Activated CD4-positive, alpha-beta memory T cell treated with anti-CD3 and anti-CD28 coated beads, Interleukin-2, amount 10 ng/mL, durations not matched to agents 7 days and 5 days (primary cell): ENCODE results near the gene CASP9. TPM values are rescaled to one million over a fixed set of nuclear protein-coding genes. Genes with fewer than 3 reads are reported as not detected.

Source experiments
- CTCF ChIA-PET: fragments of 350-600 bp; sonication (Branson Sonifier 250); formaldehyde crosslinking; loops from one replicate; lab custom pipeline; 2021; ENCODE audit warnings: antibody characterized with exemption, inconsistent platforms; lab: Charles Lee
- POLR2A ChIA-PET: fragments of 350-600 bp; sonication (Branson Sonifier 250); formaldehyde crosslinking; loops from one replicate; lab custom pipeline; 2021; ENCODE audit warnings: antibody characterized with exemption; lab: Charles Lee
- DNase-seq: peaks from one replicate; pipeline ENCODE4 v3.0.0-alpha.2; 2020
- H3K27ac Mint-ChIP-seq: one replicate; pipeline ENCODE4 v1.8.0; 2021; ENCODE audit warnings: mild to moderate bottlenecking, mixed read lengths
- H3K27me3 Mint-ChIP-seq: one replicate; pipeline ENCODE4 v1.8.0; 2021; ENCODE audit warnings: mixed read lengths
- H3K36me3 Mint-ChIP-seq: one replicate; pipeline ENCODE4 v1.8.0; 2021; ENCODE audit warnings: low read depth, mixed read lengths
- H3K4me1 Mint-ChIP-seq: one replicate; pipeline ENCODE4 v1.8.0; 2021; ENCODE audit warnings: mixed read lengths
- H3K4me3 Mint-ChIP-seq: one replicate; pipeline ENCODE4 v1.8.0; 2021; ENCODE audit warnings: mild to moderate bottlenecking, mixed read lengths
- H3K9me3 Mint-ChIP-seq: one replicate; pipeline ENCODE4 v1.8.0; 2021; ENCODE audit warnings: mixed read lengths
- total RNA-seq, 2 experiments: library from RNA; stranded (reverse); gene quantifications; one replicate each; pipeline ENCODE4 v1.2.3, GENCODE V29; 2021

CASP9 gene
- total RNA-seq, 2 experiments from 2014 or later = 21.5 to 22.4 TPM

- no peak overlapping the region for H3K4me3 Mint-ChIP-seq
- peaks cover 10% of the 10 kb centered on the region for H3K27me3 Mint-ChIP-seq
- no peak for DNase-seq
- no peak overlapping the region for H3K27ac Mint-ChIP-seq
- H3K9me3 Mint-ChIP-seq = no peaks in the 10 kb centered on the region
- H3K4me1 Mint-ChIP-seq = no peaks in the 10 kb centered on the region
- POLR2A ChIA-PET = no interaction called here
- no peaks in the 10 kb centered on the region for H3K36me3 Mint-ChIP-seq
- CTCF ChIA-PET = no interaction called here
These were observed 71.0 kb downstream of the CASP9 start for GRCh38 chr1:15452866-15453571.

GRCh38 chr1:15452216-15452615 is 71.8 kb downstream of the CASP9 start:
- H3K4me3 Mint-ChIP-seq = no peak overlapping the region
- no peaks in the 10 kb centered on the region for H3K36me3 Mint-ChIP-seq
- DNase-seq = no peak
- peaks cover 8% of the 10 kb centered on the region for H3K27me3 Mint-ChIP-seq
- ChIA-PET POLR2A (no interaction called here), CTCF (no interaction called here)
- H3K4me1 Mint-ChIP-seq = no peaks in the 10 kb centered on the region
- H3K9me3 Mint-ChIP-seq = no peaks in the 10 kb centered on the region
- H3K27ac Mint-ChIP-seq = no peak overlapping the region

GRCh38 chr1:15451014-15451722 is 72.8 kb downstream of the CASP9 start:
- Mint-ChIP-seq H3K27me3 (peaks cover 2% of the 10 kb centered on the region), H3K27ac (no peak overlapping the region), H3K4me1 (no peaks in the 10 kb centered on the region), H3K4me3 (no peak overlapping the region), H3K9me3 (no peaks in the 10 kb centered on the region), H3K36me3 (no peaks in the 10 kb centered on the region)
- ChIA-PET CTCF (no interaction called here), POLR2A (no interaction called here)
- DNase-seq = no peak

GRCh38 chr1:15449567-15449966 is 74.4 kb downstream of the CASP9 start:
- Mint-ChIP-seq H3K4me1 (peaks cover 10% of the 10 kb centered on the region), H3K27ac (no peak overlapping the region), H3K36me3 (no peaks in the 10 kb centered on the region), H3K9me3 (no peaks in the 10 kb centered on the region), H3K27me3 (peaks cover 4% of the 10 kb centered on the region), H3K4me3 (no peak overlapping the region)
- no peak for DNase-seq
- ChIA-PET POLR2A (no interaction called here), CTCF (no interaction called here)

GRCh38 chr1:15448877-15449462 is 75.0 kb downstream of the CASP9 start:
- CTCF ChIA-PET = interaction anchor here (1.0 kb wide), 1 partner anchor 60 kb away, joined by 3 read pairs; no protein-coding TSS in a partner anchor
- Mint-ChIP-seq H3K9me3 (no peaks in the 10 kb centered on the region), H3K27me3 (peaks cover 4% of the 10 kb centered on the region), H3K4me1 (peaks cover 10% of the 10 kb centered on the region), H3K4me3 (no peak overlapping the region), H3K27ac (no peak overlapping the region), H3K36me3 (no peaks in the 10 kb centered on the region)
- POLR2A ChIA-PET = no interaction called here
- DNase-seq = no peak

DNA sequence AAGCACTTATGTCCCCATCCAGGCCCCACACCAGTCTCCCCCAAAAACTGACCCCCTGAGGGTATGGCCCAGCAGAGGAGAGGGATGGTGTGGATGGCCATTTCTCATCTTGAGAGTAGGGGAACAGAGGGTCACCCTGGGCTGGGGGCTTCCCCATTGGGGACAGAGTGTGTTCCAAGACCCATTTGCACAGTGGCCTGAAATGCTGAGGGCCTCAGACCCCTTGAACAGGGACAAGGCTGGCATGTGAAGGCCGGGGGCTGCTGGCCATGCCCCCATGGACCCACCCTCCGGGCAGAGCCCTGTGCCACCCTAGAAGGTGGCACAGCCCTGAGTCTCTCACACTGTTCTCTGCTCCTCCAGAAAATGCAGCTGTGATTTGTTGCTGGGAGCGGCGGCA is 77.8 kb downstream of the CASP9 start:
- ChIA-PET POLR2A (no interaction called here), CTCF (no interaction called here)
- Mint-ChIP-seq H3K4me1 (peaks cover 10% of the 10 kb centered on the region), H3K4me3 (no peak overlapping the region), H3K9me3 (no peaks in the 10 kb centered on the region), H3K27me3 (peaks cover 5% of the 10 kb centered on the region), H3K36me3 (no peaks in the 10 kb centered on the region), H3K27ac (no peak overlapping the region)
- no peak for DNase-seq

DNA sequence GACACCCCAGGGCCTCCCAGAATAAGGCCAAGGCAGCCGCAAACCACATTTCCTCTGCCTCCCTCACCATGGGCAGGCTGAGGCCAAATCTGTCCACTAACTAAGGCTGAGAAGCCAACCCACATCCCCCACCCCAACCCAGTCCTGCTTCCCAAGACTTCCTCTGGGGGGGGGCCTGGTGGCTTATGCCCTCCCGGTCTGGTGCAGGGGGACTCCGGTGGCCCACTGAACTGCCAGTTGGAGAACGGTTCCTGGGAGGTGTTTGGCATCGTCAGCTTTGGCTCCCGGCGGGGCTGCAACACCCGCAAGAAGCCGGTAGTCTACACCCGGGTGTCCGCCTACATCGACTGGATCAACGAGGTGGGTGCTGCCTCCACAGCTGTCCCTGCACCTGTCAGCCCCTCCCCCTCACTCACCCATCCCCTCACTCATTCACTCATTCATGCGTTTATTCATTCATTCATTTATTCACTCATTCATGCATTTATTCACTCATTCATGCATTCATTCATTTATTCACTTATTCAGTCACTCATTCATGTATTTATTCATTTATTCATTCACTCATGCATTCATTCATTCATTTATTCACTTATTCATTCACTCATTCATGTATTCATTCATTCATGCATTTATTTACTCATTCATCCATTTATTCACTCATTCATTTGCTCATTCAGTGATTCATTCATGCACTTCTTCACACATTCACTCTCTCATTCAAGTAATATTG is 78.5 kb downstream of the CASP9 start:
- Mint-ChIP-seq H3K9me3 (no peaks in the 10 kb centered on the region), H3K36me3 (no peaks in the 10 kb centered on the region)

DNA sequence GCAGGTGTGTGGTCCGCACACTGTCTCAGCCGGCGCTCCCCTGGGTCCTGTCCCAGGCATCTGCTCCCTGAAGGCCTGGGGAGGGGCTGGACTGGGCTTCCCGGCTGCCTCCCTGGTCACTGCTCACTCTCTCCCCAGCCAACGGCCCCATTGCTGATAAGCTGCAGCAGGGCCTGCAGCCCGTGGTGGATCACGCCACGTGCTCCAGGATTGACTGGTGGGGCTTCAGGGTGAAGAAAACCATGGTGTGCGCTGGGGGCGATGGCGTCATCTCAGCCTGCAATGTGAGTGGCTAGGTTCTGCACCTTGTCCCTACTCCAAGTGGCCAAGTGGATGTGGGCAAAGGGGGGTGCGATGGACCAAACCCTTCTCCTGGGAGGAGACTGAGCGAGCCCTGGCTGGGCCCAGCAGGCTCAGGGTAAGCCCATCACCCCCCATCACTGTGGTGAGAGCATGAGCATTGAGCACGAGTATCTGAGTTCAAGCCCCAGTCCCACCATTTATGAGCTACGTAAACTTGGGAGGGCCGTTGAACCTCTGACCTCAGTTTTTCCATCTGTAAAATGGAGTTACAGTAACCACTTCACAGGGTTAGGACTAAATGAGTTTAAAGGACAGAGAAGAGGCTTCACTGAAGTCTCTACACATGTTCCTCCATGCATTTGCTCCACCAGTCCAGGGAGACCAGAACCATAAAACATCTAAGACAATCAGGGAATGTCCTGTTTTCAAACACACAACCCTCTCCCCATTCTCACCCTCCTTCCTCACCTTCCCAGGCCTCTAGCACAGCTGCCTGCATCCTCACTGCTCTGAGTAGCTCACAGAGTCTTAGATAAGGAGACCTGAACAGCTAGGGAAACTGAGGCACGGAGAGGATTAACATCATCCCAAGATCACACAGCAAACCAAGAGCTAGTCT is 79.3 kb downstream of the CASP9 start:
- ChIA-PET POLR2A (no interaction called here), CTCF (interaction anchor here (1.7 kb wide), 1 partner anchor 13 kb away, joined by 8 read pairs; no protein-coding TSS in a partner anchor)

More for the DNA sequence above, 78.5 kb downstream of the CASP9 start:
- ChIA-PET CTCF (no interaction called here), POLR2A (no interaction called here)
- Mint-ChIP-seq H3K27ac (no peak overlapping the region), H3K27me3 (peaks cover 3% of the 10 kb centered on the region), H3K4me1 (peaks cover 10% of the 10 kb centered on the region), H3K4me3 (no peak overlapping the region)
- DNase-seq = no peak

DNA sequence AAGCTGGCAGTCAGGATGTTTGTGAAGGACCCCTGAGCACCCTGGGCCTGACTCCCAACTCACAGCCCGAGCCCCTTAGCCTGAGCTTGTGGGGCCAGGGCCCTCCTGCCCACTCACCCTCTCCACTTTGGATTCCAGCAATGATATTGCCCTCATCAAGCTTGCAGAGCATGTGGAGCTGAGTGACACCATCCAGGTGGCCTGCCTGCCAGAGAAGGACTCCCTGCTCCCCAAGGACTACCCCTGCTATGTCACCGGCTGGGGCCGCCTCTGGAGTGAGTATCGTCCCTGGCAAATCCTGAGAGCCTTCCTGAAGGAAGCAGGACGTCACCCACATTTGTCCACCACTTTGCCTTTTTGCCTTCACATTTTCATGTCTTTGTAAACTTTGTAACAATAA is 80.7 kb downstream of the CASP9 start:
- H3K27ac Mint-ChIP-seq = no peak overlapping the region
- H3K36me3 Mint-ChIP-seq = no peaks in the 10 kb centered on the region
- CTCF ChIA-PET = interaction anchor here (1.7 kb wide), 1 partner anchor 12 kb away, joined by 8 read pairs; no protein-coding TSS in a partner anchor
- no peak for DNase-seq
- H3K4me3 Mint-ChIP-seq = no peak overlapping the region
- peaks cover 3% of the 10 kb centered on the region for H3K27me3 Mint-ChIP-seq
- H3K4me1 Mint-ChIP-seq = peaks cover 10% of the 10 kb centered on the region
- no peaks in the 10 kb centered on the region for H3K9me3 Mint-ChIP-seq
- POLR2A ChIA-PET = no interaction called here

More for the DNA sequence above, 79.3 kb downstream of the CASP9 start:
- Mint-ChIP-seq H3K36me3 (no peaks in the 10 kb centered on the region), H3K27me3 (peaks cover 3% of the 10 kb centered on the region), H3K9me3 (no peaks in the 10 kb centered on the region), H3K4me3 (no peak overlapping the region), H3K27ac (no peak overlapping the region), H3K4me1 (peaks cover 10% of the 10 kb centered on the region)
- no peak for DNase-seq

DNA sequence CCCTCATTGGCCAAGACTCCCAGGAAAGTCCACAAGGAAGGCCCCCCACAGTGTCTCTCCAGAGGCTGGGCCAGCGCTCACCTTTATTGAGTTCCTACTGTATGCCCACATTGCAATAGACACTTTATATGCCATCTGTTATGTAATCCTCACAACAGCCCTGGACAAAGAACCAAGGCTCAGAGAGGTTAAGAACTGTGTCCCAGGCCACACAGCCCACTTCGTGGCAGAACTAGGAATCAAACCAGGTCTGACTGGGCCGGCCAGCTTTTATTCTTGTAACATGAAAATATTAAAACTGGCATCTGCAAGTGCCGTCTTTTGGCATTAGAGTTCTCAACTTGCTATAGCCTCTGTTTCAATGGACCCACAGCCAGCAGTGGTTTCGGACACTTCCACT is 81.3 kb downstream of the CASP9 start:
- Mint-ChIP-seq H3K9me3 (no peaks in the 10 kb centered on the region), H3K4me1 (peaks cover 10% of the 10 kb centered on the region), H3K27ac (no peak overlapping the region), H3K4me3 (no peak overlapping the region), H3K36me3 (no peaks in the 10 kb centered on the region), H3K27me3 (peaks cover 3% of the 10 kb centered on the region)
- no peak for DNase-seq
- ChIA-PET POLR2A (no interaction called here), CTCF (interaction anchor here (1.7 kb wide), 1 partner anchor 11 kb away, joined by 8 read pairs; no protein-coding TSS in a partner anchor)

DNA sequence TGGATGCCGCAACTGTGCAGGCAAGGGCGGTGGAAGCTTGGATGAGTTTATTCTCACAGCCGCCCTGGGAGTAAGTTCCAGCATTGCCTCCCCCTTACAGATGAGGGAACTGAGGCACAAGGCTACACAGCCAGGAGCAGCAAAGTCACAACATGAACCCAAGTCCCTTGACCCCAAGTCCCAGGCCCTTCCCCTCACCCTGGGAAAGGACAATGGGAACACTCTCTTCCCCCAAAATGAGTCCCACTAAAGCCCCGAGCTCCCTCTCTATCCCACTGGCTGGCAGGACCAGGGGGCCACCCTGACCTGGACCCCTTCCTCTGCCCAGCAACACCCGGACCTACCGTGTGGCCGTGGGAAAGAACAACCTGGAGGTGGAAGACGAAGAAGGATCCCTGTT is 81.9 kb downstream of the CASP9 start:
- Mint-ChIP-seq H3K9me3 (no peaks in the 10 kb centered on the region), H3K36me3 (no peaks in the 10 kb centered on the region), H3K27me3 (peaks cover 3% of the 10 kb centered on the region), H3K27ac (no peak overlapping the region), H3K4me1 (peaks cover 10% of the 10 kb centered on the region), H3K4me3 (no peak overlapping the region)
- CTCF ChIA-PET = interaction anchor here (1.1 to 2.4 kb wide), 2 partner anchors 11 to 118 kb away, joined by 5 read pairs; no protein-coding TSS in a partner anchor
- no peak for DNase-seq
- POLR2A ChIA-PET = no interaction called here
